ENCODE data around the gene EMILIN3.

Gene EMILIN3

GRCh38 chr20:41392295-41392694 lies 25.7 kb upstream of the EMILIN3 start:
- H3K4me3 ChIP-seq (ENCODE audit: control insufficient read depth, low read depth, low read length), result no peak overlapping the region
- no peak for TF ChIP-seq CTCF (IDR thresholded peaks at IDR 0.05; ENCODE audit: control insufficient read depth, insufficient read depth, low read depth, low read length, missing control alignments)
- DNase-seq (ENCODE audit: low read depth), result no peak

GRCh38 chr20:41391587-41392001 lies 25.0 kb upstream of the EMILIN3 start:
- no peak overlapping the region for H3K4me3 ChIP-seq (ENCODE audit: control insufficient read depth, low read depth, low read length)
- no peak for DNase-seq (ENCODE audit: low read depth)
- no peak for TF ChIP-seq CTCF (IDR thresholded peaks at IDR 0.05; ENCODE audit: control insufficient read depth, insufficient read depth, low read depth, low read length, missing control alignments)

GRCh38 chr20:41390889-41391288 lies 24.3 kb upstream of the EMILIN3 start:
- no peak for TF ChIP-seq CTCF (IDR thresholded peaks at IDR 0.05; ENCODE audit: control insufficient read depth, insufficient read depth, low read depth, low read length, missing control alignments)
- H3K4me3 ChIP-seq (ENCODE audit: control insufficient read depth, low read depth, low read length), result no peak overlapping the region
- DNase-seq (ENCODE audit: low read depth), result no peak

- no peak for DNase-seq (ENCODE audit: low read depth)
- no peak overlapping the region for H3K4me3 ChIP-seq (ENCODE audit: control insufficient read depth, low read depth, low read length)
- no peak for TF ChIP-seq CTCF (IDR thresholded peaks at IDR 0.05; ENCODE audit: control insufficient read depth, insufficient read depth, low read depth, low read length, missing control alignments)
Observed at GRCh38 chr20:41387444-41387851, 20.8 kb upstream of the EMILIN3 start.

GRCh38 chr20:41386502-41387427 lies 20.1 kb upstream of the EMILIN3 start:
- H3K4me3 ChIP-seq (ENCODE audit: control insufficient read depth, low read depth, low read length), result no peak overlapping the region
- TF ChIP-seq CTCF (IDR thresholded peaks at IDR 0.05; ENCODE audit: control insufficient read depth, insufficient read depth, low read depth, low read length, missing control alignments), result no peak
- peak; percentile 38 for DNase-seq (ENCODE audit: low read depth)

GRCh38 chr20:41382791-41383305 lies 16.2 kb upstream of the EMILIN3 start:
- no peak overlapping the region for H3K4me3 ChIP-seq (ENCODE audit: control insufficient read depth, low read depth, low read length)
- DNase-seq (ENCODE audit: low read depth), result no peak
- TF ChIP-seq CTCF (IDR thresholded peaks at IDR 0.05; ENCODE audit: control insufficient read depth, insufficient read depth, low read depth, low read length, missing control alignments), result no peak
